ENCODE results near the gene ARHGAP24. TPM values are rescaled to one million over a fixed set of nuclear protein-coding genes. Genes with fewer than 3 reads are reported as not detected.

The ARHGAP24 gene
- polyA plus RNA-seq, 2 of the 4 experiments (the other 2 are of a cell fraction) = 1.7 to 12.1 TPM

- TF ChIP-seq CBX2 (IDR thresholded peaks at IDR 0.05; ENCODE audit: borderline replicate concordance, low read depth) (no peak), CHD4 (IDR thresholded peaks at IDR 0.05; ENCODE audit: borderline replicate concordance) (no peak)
Observed at GRCh38 chr4:85595796-85596559, 121.0 kb downstream of the ARHGAP24 start (continued).

DNA sequence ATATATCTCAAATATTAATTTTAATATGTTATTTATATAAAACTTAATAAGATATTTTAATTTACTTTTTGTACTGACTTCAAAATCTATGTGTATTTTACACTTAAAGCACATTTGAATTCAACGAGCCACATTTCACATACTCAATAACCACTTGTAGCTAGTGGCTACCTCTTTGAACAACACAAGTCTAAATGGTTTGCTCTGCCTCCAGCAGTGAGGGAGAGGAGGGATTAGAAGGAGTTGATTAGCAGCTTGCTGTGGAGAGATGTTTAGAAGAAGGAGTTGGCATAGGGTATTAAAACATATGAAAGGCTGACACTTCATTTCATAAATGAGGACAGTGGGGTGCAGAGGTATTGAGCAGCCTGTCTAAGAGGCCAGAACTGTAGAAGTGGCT is 124.0 kb downstream of the ARHGAP24 start:
- no peaks in the 10 kb centered on the region for H3K4me1 ChIP-seq
- no peak for FAIRE-seq
- no peaks in the 10 kb centered on the region for H3K9me3 ChIP-seq
- no peak overlapping the region for H3K4me2 ChIP-seq
- H3K27ac ChIP-seq = no peak overlapping the region
- no peak overlapping the region for H3K4me3 ChIP-seq
- POLR2A ChIA-PET = no interaction called here
- CTCF ChIA-PET = no interaction called here
- WGBS (ENCODE audit: missing lambda C conversion rate) = 76% methylated on average over 1 of the region's 1 CpG
- ATAC-seq = no peak
- TF ChIP-seq FOXS1 (CRISPR knock-in tag; IDR thresholded peaks at IDR 0.05) (no peak), HDAC2 (IDR thresholded peaks at IDR 0.05) (no peak), HOXB5 (CRISPR knock-in tag; IDR thresholded peaks at IDR 0.05) (no peak), MAX (IDR thresholded peaks at IDR 0.05) (no peak), FOSB (CRISPR knock-in tag; IDR thresholded peaks at IDR 0.05) (no peak), RNF2 (IDR thresholded peaks at IDR 0.05; ENCODE audit: borderline replicate concordance, low read depth) (no peak), PHF8 (IDR thresholded peaks at IDR 0.05; ENCODE audit: borderline replicate concordance, low read depth) (no peak), CHD2 (IDR thresholded peaks at IDR 0.05; ENCODE audit: low read length, partially characterized antibody) (no peak), HMGXB4 (CRISPR knock-in tag; IDR thresholded peaks at IDR 0.05; ENCODE audit: borderline replicate concordance) (no peak)
- TF ChIP-seq, protein P1, sequence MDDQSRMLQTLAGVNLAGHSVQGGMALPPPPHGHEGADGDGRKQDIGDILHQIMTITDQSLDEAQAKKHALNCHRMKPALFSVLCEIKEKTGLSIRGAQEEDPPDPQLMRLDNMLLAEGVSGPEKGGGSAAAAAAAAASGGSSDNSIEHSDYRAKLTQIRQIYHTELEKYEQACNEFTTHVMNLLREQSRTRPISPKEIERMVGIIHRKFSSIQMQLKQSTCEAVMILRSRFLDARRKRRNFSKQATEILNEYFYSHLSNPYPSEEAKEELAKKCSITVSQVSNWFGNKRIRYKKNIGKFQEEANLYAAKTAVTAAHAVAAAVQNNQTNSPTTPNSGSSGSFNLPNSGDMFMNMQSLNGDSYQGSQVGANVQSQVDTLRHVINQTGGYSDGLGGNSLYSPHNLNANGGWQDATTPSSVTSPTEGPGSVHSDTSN (IDR thresholded peaks at IDR 0.05) = no peak
- no peak for DNase-seq (ENCODE audit: low read depth in 1 of 2, low spot score in 1 of 2)

GRCh38 chr4:85600501-85600900 is 125.6 kb downstream of the ARHGAP24 start:
- Histone ChIP-seq H3K4me2 (no peak overlapping the region), H3K4me3 (no peak overlapping the region), H3K9me3 (no peaks in the 10 kb centered on the region), H3K27ac (no peak overlapping the region), H3K4me1 (no peaks in the 10 kb centered on the region)
- FAIRE-seq (no peak), DNase-seq (ENCODE audit: low read depth in 1 of 2, low spot score in 1 of 2) (no peak), ATAC-seq (no peak)
- WGBS (ENCODE audit: missing lambda C conversion rate) = 60% methylated on average over 4 of the region's 4 CpGs
- no peak for TF ChIP-seq ZC3H11A (IDR thresholded peaks at IDR 0.05)
- no peak for TF ChIP-seq NR3C1 (IDR thresholded peaks at IDR 0.05)
- TF ChIP-seq KDM5A (IDR thresholded peaks at IDR 0.05) = no peak
- TF ChIP-seq ZSCAN20 (CRISPR knock-in tag; IDR thresholded peaks at IDR 0.05) = no peak
- TF ChIP-seq E2F6 (IDR thresholded peaks at IDR 0.05; ENCODE audit: borderline replicate concordance, low read depth) = no peak
- no peak for TF ChIP-seq GATA3 (IDR thresholded peaks at IDR 0.05; ENCODE audit: borderline replicate concordance)
- TF ChIP-seq PHF8 (IDR thresholded peaks at IDR 0.05; ENCODE audit: borderline replicate concordance, low read depth) = no peak
- TF ChIP-seq ESRRA (IDR thresholded peaks at IDR 0.05; ENCODE audit: borderline replicate concordance, low read length) = no peak
- TF ChIP-seq FOSB (CRISPR knock-in tag; IDR thresholded peaks at IDR 0.05) = no peak
- no peak for TF ChIP-seq CHD2 (IDR thresholded peaks at IDR 0.05; ENCODE audit: low read length, partially characterized antibody)
- no peak for TF ChIP-seq CEBPB (IDR thresholded peaks at IDR 0.05)
- TF ChIP-seq ZNF302 (CRISPR knock-in tag; IDR thresholded peaks at IDR 0.05) = no peak
- TF ChIP-seq, protein P2, sequence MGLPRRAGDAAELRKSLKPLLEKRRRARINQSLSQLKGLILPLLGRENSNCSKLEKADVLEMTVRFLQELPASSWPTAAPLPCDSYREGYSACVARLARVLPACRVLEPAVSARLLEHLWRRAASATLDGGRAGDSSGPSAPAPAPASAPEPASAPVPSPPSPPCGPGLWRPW (IDR thresholded peaks at IDR 0.05) = no peak
- no peak for TF ChIP-seq RFX5 (IDR thresholded peaks at IDR 0.05)
- TF ChIP-seq, protein P3, sequence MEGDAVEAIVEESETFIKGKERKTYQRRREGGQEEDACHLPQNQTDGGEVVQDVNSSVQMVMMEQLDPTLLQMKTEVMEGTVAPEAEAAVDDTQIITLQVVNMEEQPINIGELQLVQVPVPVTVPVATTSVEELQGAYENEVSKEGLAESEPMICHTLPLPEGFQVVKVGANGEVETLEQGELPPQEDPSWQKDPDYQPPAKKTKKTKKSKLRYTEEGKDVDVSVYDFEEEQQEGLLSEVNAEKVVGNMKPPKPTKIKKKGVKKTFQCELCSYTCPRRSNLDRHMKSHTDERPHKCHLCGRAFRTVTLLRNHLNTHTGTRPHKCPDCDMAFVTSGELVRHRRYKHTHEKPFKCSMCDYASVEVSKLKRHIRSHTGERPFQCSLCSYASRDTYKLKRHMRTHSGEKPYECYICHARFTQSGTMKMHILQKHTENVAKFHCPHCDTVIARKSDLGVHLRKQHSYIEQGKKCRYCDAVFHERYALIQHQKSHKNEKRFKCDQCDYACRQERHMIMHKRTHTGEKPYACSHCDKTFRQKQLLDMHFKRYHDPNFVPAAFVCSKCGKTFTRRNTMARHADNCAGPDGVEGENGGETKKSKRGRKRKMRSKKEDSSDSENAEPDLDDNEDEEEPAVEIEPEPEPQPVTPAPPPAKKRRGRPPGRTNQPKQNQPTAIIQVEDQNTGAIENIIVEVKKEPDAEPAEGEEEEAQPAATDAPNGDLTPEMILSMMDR (IDR thresholded peaks at IDR 0.05) = no peak
- TF ChIP-seq NFE2L2 (conservative IDR thresholded peaks at IDR 0.05; ENCODE audit: low read length) = no peak
- POLR2A ChIA-PET = no interaction called here
- CTCF ChIA-PET = interaction anchor here (0.6 kb wide), 1 partner anchor 516 kb away, joined by 3 read pairs; no protein-coding TSS in a partner anchor

All from A549 (cell line).